ENCODE data around the gene UBR4. TPM values are rescaled to one million over a fixed set of nuclear protein-coding genes. Genes with fewer than 3 reads are reported as not detected.

UBR4 gene
- total RNA-seq, 1 donor, result 193 TPM

DNA sequence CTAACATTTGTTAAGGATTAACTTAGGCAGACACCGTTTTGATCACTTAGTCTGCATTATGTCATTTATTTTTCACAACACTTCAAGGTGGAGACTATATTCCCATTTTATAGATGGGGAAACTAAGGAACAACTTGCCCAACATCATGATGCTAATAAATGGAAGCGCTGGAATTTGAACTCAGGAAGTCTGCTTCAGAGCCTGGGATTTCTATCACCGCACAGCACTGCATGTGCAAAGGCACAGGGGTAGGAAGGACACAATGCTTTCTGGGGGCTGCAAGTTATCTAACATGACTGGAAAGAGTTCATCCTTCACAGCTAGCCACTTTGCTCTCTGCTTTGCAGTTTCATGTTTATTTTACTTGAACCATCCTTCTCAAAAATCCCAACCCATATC, 100.5 kb downstream of the UBR4 start:
- TF ChIP-seq, protein P1, sequence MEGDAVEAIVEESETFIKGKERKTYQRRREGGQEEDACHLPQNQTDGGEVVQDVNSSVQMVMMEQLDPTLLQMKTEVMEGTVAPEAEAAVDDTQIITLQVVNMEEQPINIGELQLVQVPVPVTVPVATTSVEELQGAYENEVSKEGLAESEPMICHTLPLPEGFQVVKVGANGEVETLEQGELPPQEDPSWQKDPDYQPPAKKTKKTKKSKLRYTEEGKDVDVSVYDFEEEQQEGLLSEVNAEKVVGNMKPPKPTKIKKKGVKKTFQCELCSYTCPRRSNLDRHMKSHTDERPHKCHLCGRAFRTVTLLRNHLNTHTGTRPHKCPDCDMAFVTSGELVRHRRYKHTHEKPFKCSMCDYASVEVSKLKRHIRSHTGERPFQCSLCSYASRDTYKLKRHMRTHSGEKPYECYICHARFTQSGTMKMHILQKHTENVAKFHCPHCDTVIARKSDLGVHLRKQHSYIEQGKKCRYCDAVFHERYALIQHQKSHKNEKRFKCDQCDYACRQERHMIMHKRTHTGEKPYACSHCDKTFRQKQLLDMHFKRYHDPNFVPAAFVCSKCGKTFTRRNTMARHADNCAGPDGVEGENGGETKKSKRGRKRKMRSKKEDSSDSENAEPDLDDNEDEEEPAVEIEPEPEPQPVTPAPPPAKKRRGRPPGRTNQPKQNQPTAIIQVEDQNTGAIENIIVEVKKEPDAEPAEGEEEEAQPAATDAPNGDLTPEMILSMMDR (IDR thresholded peaks at IDR 0.05; ENCODE audit: insufficient read depth, low read depth, low read length), result no peak

DNA sequence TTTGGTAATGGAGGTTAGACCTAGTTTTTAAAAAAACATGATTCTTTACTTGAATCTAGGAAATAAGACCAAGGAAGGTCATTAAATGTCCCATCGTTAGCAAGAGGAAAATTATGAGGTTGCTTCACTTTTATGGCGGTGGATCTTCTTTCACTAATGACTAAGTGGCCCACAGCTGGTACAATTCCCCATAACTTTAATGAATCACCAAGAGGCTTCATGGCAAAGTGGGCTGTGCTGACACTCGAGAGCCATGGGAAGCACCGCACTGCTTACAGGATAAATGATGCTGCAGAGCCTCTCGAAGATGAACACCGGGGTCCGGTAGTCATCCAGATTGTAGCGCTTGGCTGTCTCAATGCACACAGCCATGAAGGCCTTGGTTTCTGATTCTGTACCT, 108.8 kb downstream of the UBR4 start:
- DNase-seq (ENCODE audit: low read depth), result peak; percentile 37
- TF ChIP-seq, protein P1 (IDR thresholded peaks at IDR 0.05; ENCODE audit: insufficient read depth, low read depth, low read length), result no peak
- H3K4me3 ChIP-seq (ENCODE audit: low read depth, low read length), result no peak overlapping the region

More for the DNA sequence above, 100.5 kb downstream of the UBR4 start:
- no peak for DNase-seq (ENCODE audit: low read depth)
- no peak overlapping the region for H3K4me3 ChIP-seq (ENCODE audit: low read depth, low read length)

DNA sequence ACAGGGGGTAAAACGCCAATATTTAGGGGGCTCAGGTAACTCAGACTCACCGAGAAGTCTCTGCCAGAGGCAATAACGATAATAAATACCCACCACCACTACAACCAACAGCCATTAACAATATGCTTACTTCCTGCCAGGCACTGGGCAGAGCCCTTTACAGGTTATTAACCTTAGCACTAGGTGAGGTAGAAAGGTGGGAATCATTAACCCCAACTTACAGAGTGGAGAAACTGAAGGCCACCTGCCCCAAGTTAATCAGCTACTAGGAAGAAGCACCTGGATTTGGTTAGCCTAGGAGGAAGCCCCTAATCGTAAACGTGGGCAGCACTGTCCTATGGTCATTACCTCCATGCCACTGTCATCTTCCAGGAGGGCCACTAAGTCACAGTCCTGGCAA, 110.0 kb downstream of the UBR4 start:
- no peak for DNase-seq (ENCODE audit: low read depth)
- no peak overlapping the region for H3K4me3 ChIP-seq (ENCODE audit: low read depth, low read length)
- TF ChIP-seq, protein P1 (IDR thresholded peaks at IDR 0.05; ENCODE audit: insufficient read depth, low read depth, low read length), result no peak

DNA sequence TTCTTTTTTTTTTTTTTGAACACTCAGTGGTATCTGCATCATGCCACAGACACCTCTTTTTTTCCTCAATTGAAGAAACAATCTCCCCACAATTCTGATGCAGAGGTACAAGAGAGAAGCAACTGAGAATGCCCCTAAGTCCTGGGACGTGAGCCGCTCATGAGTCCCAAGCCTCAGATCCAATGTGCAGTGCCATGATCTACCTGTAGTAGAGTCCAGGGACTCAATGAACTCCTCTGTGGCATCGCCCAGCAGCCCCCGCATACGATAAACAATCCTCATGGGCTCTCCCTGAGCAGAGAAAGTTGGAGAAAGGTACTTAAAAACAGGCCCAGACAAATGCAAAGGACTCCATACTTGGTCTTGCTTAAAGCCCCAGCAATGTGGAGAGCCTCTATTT, 113.1 kb downstream of the UBR4 start:
- no peak for DNase-seq (ENCODE audit: low read depth)
- TF ChIP-seq, protein P1 (IDR thresholded peaks at IDR 0.05; ENCODE audit: insufficient read depth, low read depth, low read length), result no peak
- no peak overlapping the region for H3K4me3 ChIP-seq (ENCODE audit: low read depth, low read length)

DNA sequence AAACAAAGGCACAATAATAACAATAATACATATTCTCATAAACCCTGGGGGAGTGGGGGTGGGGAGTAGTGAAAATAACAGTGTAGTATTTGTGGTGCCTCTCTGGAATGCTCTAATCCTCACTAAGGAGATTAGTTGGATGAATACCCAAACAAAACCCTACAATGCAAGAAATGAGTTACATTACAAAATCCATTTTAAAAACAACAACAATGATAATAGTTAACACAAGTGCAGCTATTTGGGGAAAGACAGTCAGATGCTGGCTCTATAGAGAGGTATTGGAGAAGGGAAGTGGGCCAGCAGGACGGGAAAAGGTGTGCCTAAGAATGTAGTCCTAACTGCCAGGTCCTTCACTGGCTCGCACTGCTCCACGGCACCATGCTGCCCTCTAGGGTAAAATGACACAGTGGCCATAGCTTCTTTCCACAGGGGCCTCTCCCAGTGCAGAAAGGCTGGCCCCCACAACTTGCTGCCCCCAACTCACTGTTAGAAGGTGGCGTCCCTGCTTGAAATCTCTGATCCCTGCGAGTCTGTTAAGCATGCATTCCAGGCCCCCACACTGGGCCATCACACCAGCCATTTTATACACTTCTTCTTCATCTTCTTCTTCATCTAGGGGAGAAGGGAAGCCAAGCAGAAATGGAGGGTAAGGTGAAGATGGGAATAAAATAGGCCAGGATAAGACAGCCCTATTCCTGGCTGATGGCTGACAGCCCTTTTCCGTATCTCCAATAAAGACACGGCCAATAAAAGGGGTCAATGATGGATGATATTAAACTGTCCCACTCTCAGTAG, 113.8 kb downstream of the UBR4 start:
- no peak overlapping the region for H3K4me3 ChIP-seq (ENCODE audit: low read depth, low read length)
- TF ChIP-seq, protein P1 (IDR thresholded peaks at IDR 0.05; ENCODE audit: insufficient read depth, low read depth, low read length), result peak; percentile 15
- no peak for DNase-seq (ENCODE audit: low read depth)

DNA sequence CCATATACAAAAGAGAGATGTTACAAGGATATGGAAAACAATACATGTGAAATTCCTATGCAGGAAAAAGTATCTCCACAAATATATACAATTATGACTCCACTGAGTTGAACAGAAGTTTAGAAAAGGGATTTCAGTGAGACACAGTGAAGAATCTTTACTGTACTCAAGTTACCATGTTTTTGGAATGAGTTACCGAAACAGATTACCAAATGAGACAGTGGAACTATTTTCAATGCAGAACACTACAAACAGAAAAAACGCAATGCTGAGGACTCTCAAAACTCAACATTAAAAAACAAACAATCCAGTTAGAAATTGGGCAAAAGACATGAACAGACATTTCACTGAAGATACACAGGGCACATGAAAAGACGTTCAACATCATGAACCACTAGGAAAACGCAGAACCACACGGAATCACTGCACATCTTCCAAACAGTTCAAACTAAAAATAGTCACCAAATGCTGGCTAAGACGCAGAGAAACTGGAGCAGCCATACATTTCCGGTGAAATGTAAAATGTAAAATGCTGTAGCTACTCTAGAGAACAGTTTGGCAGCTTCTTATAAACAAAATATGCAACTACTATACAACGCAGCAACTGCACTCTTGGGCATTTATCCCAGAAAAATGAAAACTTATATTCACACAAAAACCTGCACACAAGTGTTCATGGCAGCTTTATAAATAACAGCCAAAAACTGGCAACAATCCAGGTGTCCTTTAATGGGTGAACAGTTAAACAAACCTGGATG, 118.7 kb downstream of the UBR4 start:
- TF ChIP-seq, protein P1 (IDR thresholded peaks at IDR 0.05; ENCODE audit: insufficient read depth, low read depth, low read length), result no peak

More for the DNA sequence above, 118.7 kb downstream of the UBR4 start:
- DNase-seq (ENCODE audit: low read depth), result no peak
- no peak overlapping the region for H3K4me3 ChIP-seq (ENCODE audit: low read depth, low read length)

Measured in fibroblast of villous mesenchyme (primary cell).